Erythroblast (primary cell): ENCODE measurements around the gene SLC22A23.

Experiments
- GATA1 ChIP-seq: IDR thresholded peaks from 2 replicates; pipeline ENCODE4 v1.6.1; 2011; ENCODE audit warnings: low read depth, mild to moderate bottlenecking, control low read depth, low read length, moderate library complexity
- POLR2A ChIP-seq: IDR thresholded peaks from 2 replicates; pipeline ENCODE4 v1.6.1; 2011; ENCODE audit warnings: mild to moderate bottlenecking, low read length

DNA sequence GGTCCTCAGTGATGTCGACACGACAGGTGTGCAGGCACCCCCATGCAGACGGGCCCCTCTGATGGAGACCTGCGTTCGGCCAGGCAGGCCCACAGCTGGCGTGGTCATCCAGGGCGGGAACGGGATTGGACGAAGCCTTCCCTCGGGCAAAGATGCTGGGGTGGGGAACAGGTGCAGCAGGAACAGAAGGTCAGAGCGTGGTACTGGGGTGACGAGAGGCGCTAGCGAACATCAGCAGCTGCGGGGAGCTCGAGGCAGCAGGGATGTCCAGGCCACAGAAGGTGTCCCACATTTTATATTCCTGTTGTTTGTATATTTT is 96.2 kb downstream of the SLC22A23 start:
- no peak for TF ChIP-seq POLR2A
- TF ChIP-seq GATA1: no peak
